Gastroesophageal sphincter (tissue), 3 donors: Measurements from ENCODE around the gene CFAP68.

ENCODE experiments used
- CTCF ChIP-seq, 4 experiments: fragments of 200-600 bp in 2 of 4; fragments of 450-650 bp in 2 of 4; sonication (generic) in 1 of 4; IDR thresholded peaks; one replicate each; pipeline ENCODE4 v1.5.1; 2017 to 2019; ENCODE audit warnings: antibody characterized with exemption in 4 of 4, mild to moderate bottlenecking in 2 of 4, moderate library complexity in 2 of 4
- EP300 ChIP-seq: sonication (generic); formaldehyde crosslinking; IDR thresholded peaks from one replicate; pipeline ENCODE4 v1.6.1; 2017; ENCODE audit warnings: antibody characterized with exemption, mild to moderate bottlenecking

GRCh38 chr11:111870113-111870512 is 9.2 kb upstream of the CFAP68 start:
- TF ChIP-seq EP300 = no peak
- TF ChIP-seq CTCF (IDR thresholded peaks at IDR 0.05) = no peak
